PC-3 (cell line): ENCODE measurements around the gene CD99. TPM values are rescaled to one million over a fixed set of nuclear protein-coding genes. Genes with fewer than 3 reads are reported as not detected.

Experiments used
- ATAC-seq: fragments of 200-7000 bp; cut with Tn5 transposase; 2 replicates; pipeline ENCODE4 v1.9.1; 2020; ENCODE audit warnings: mild to moderate bottlenecking, moderate library complexity
- BruUV-seq: library from RNA; stranded (reverse); fragments of 400-500 nt; replicated peaks from 2 replicates; lab custom pipeline; 2021; lab: Mats Ljungman, UMichigan
- CTCF ChIA-PET: fragments of 300-600 bp; sonication (Branson Sonifier 250); formaldehyde crosslinking; loops from one replicate; lab custom pipeline; 2022; ENCODE audit warnings: antibody characterized with exemption; lab: Charles Lee
- POLR2A ChIA-PET: fragments of 300-600 bp; sonication (Branson Sonifier 250); formaldehyde crosslinking; loops from one replicate; lab custom pipeline; 2022; ENCODE audit warnings: antibody characterized with exemption; ENCODE audit not compliant: unreplicated experiment; lab: Charles Lee
- DNase-seq: peaks from one replicate; pipeline ENCODE4 v3.0.0-alpha.2; 2015
- H2AFZ ChIP-seq: fragments of 300-600 bp; sonication (generic); 2 replicates; pipeline ENCODE4 v1.6.0; 2016; ENCODE audit warnings: antibody characterized with exemption, low read length
- H3F3A ChIP-seq: fragments of 300-600 bp; sonication (generic); one replicate; pipeline ENCODE4 v1.6.0; 2017; ENCODE audit warnings: antibody characterized with exemption, low read length, control low read depth, mild to moderate bottlenecking; ENCODE audit not compliant: unreplicated experiment
- H3K27ac ChIP-seq: fragments of 300-600 bp; sonication (generic); 2 replicates; pipeline ENCODE4 v1.5.1; 2016; ENCODE audit warnings: mild to moderate bottlenecking, low read length
- H3K27me3 ChIP-seq: fragments of 300-600 bp; sonication (generic); 2 replicates; pipeline ENCODE4 v1.6.1; 2016; ENCODE audit warnings: low read length, mixed read lengths
- H3K36me3 ChIP-seq: fragments of 300-600 bp; sonication (generic); 2 replicates; pipeline ENCODE4 v1.6.1; 2016; ENCODE audit warnings: low read depth, mixed run types, low read length, mixed read lengths
- H3K4me1 ChIP-seq: fragments of 300-600 bp; sonication (generic); 2 replicates; pipeline ENCODE4 v1.5.1; 2016; ENCODE audit warnings: low read length; ENCODE audit not compliant: insufficient read depth
- H3K4me2 ChIP-seq: fragments of 300-600 bp; sonication (generic); 2 replicates; pipeline ENCODE4 v1.6.0; 2016; ENCODE audit warnings: low read length
- H3K4me3 ChIP-seq: fragments of 300-600 bp; sonication (generic); 2 replicates; pipeline ENCODE4 v1.5.1; 2016; ENCODE audit warnings: mild to moderate bottlenecking, low read length, mixed read lengths
- H3K79me2 ChIP-seq: fragments of 300-600 bp; sonication (generic); 2 replicates; pipeline ENCODE4 v1.6.1; 2017; ENCODE audit warnings: low read length, mixed read lengths
- H3K9ac ChIP-seq: fragments of 300-600 bp; sonication (generic); 2 replicates; pipeline ENCODE4 v1.6.0; 2016; ENCODE audit warnings: mild to moderate bottlenecking, low read length
- H3K9me2 ChIP-seq: fragments of 300-600 bp; sonication (generic); replicated peaks from 2 replicates; pipeline ENCODE4 v1.6.1; 2016; ENCODE audit warnings: mixed run types, low read length, mixed read lengths
- H3K9me3 ChIP-seq: fragments of 300-600 bp; sonication (generic); 2 replicates; pipeline ENCODE4 v1.6.1; 2016; ENCODE audit warnings: low read length, mixed read lengths
- H4K20me1 ChIP-seq: fragments of 300-600 bp; sonication (generic); 2 replicates; pipeline ENCODE4 v1.6.1; 2016; ENCODE audit warnings: low read length, mixed read lengths
- EZH2 ChIP-seq: fragments of 300-600 bp; sonication (generic); IDR thresholded peaks from one replicate; pipeline ENCODE4 v1.6.1; 2017; ENCODE audit warnings: antibody characterized with exemption, mild to moderate bottlenecking, low read length; ENCODE audit not compliant: unreplicated experiment
- EZH2phosphoT487 ChIP-seq: fragments of 300-600 bp; sonication (generic); IDR thresholded peaks from 2 replicates; pipeline ENCODE4 v1.6.1; 2018; ENCODE audit warnings: mild to moderate bottlenecking, antibody characterized with exemption, low read length, borderline replicate concordance
- intact Hi-C: fragments of 100-400 bp; cut with micrococcal nuclease; formaldehyde crosslinking; loops from 2 replicates; pipeline ENCODE4 v1.9.0; 2023
- total RNA-seq: library from RNA; depleted of rRNA; stranded (reverse); fragments of >200 nt; gene quantifications from 2 replicates; pipeline ENCODE4 v1.2.3, GENCODE V29; 2014
- TF ChIP-seq, protein P1 (sequence below): fragments of 300-600 bp; sonication (generic); conservative IDR thresholded peaks from 2 replicates; pipeline ENCODE4 v1.5.1; 2017; ENCODE audit warnings: antibody characterized with exemption, low read depth, mild to moderate bottlenecking, low read length

CD99 gene
- total RNA-seq, 1 experiment from 2014 or later = 202 TPM

GRCh38 chrX:2708592-2709188 lies 17.6 kb downstream of the CD99 start:
- no peaks in the 10 kb centered on the region for H3K27me3 ChIP-seq
- no peaks in the 10 kb centered on the region for H4K20me1 ChIP-seq
- H3K9me3 ChIP-seq = no peaks in the 10 kb centered on the region
- peaks cover 76% of the 10 kb centered on the region for H3K79me2 ChIP-seq
- no peaks in the 10 kb centered on the region for H3F3A ChIP-seq
- intact Hi-C loops = loop anchor here (5.0 kb wide), 1 partner anchor 66 kb away; no protein-coding TSS in a partner anchor
- CTCF ChIA-PET = no interaction called here
- DNase-seq = no peak
- H2AFZ ChIP-seq = no peak overlapping the region
- no peak overlapping the region; the same call in 1 of the 2 replicates for H3K9ac ChIP-seq
- no peaks in the 10 kb centered on the region for H3K9me2 ChIP-seq
- TF ChIP-seq, protein P1, sequence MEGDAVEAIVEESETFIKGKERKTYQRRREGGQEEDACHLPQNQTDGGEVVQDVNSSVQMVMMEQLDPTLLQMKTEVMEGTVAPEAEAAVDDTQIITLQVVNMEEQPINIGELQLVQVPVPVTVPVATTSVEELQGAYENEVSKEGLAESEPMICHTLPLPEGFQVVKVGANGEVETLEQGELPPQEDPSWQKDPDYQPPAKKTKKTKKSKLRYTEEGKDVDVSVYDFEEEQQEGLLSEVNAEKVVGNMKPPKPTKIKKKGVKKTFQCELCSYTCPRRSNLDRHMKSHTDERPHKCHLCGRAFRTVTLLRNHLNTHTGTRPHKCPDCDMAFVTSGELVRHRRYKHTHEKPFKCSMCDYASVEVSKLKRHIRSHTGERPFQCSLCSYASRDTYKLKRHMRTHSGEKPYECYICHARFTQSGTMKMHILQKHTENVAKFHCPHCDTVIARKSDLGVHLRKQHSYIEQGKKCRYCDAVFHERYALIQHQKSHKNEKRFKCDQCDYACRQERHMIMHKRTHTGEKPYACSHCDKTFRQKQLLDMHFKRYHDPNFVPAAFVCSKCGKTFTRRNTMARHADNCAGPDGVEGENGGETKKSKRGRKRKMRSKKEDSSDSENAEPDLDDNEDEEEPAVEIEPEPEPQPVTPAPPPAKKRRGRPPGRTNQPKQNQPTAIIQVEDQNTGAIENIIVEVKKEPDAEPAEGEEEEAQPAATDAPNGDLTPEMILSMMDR = no peak
- TF ChIP-seq EZH2 = no peak
- TF ChIP-seq EZH2phosphoT487 = no peak
- POLR2A ChIA-PET = no interaction called here
- BruUV-seq = no TSS peak
- H3K4me1 ChIP-seq = peaks cover 44% of the 10 kb centered on the region
- no peak for ATAC-seq
- H3K27ac ChIP-seq = peak overlapping the region; percentile 98
- peaks cover 7% of the 10 kb centered on the region; the same call in 1 of the 2 replicates for H3K36me3 ChIP-seq
- H3K4me2 ChIP-seq = peak overlapping the region; percentile 81; the same call in 1 of the 2 replicates
- no peak overlapping the region for H3K4me3 ChIP-seq

GRCh38 chrX:2709556-2709955 lies 18.5 kb downstream of the CD99 start:
- H3K36me3 ChIP-seq = peaks cover 7% of the 10 kb centered on the region; the same call in 1 of the 2 replicates
- H3K27me3 ChIP-seq = no peaks in the 10 kb centered on the region
- H3K9me2 ChIP-seq = no peaks in the 10 kb centered on the region
- H4K20me1 ChIP-seq = no peaks in the 10 kb centered on the region
- ATAC-seq (no peak), DNase-seq (no peak)
- no peaks in the 10 kb centered on the region for H3F3A ChIP-seq
- ChIA-PET CTCF (no interaction called here), POLR2A (no interaction called here)
- peak overlapping the region; percentile 45; the same call in 1 of the 2 replicates for H3K4me3 ChIP-seq
- no peak for TF ChIP-seq EZH2phosphoT487
- TF ChIP-seq, protein P1 = no peak
- TF ChIP-seq EZH2 = no peak
- peaks cover 68% of the 10 kb centered on the region for H3K79me2 ChIP-seq
- intact Hi-C loops = loop anchor here (5.0 kb wide), 1 partner anchor 67 kb away; no protein-coding TSS in a partner anchor
- H3K4me2 ChIP-seq = peak overlapping the region; percentile 87
- peak overlapping the region; percentile 61 for H3K9ac ChIP-seq
- H3K27ac ChIP-seq = peak overlapping the region; percentile 94
- no peaks in the 10 kb centered on the region for H3K9me3 ChIP-seq
- no peak overlapping the region for H2AFZ ChIP-seq
- peaks cover 44% of the 10 kb centered on the region for H3K4me1 ChIP-seq
- no TSS peak for BruUV-seq
